HEK293 (cell line): ENCODE measurements around the gene ZNF836.

ENCODE experiments used
- CTCF ChIA-PET: fragments of 350-600 bp; formaldehyde crosslinking; extraction: SDS; loops from one replicate; lab custom pipeline; 2021; ENCODE audit warnings: antibody characterized with exemption; lab: Yijun Ruan, JAX
- POLR2A ChIA-PET: fragments of 300-600 bp; formaldehyde crosslinking; extraction: SDS; loops from one replicate; lab custom pipeline; 2020; ENCODE audit warnings: antibody characterized with exemption, inconsistent platforms; lab: Yijun Ruan, JAX
- H3K27ac ChIP-seq: fragments of 200-500 bp; sonication (Bioruptor generic); 2 replicates; pipeline ENCODE4 v1.5.1; 2014; ENCODE audit warnings: low read depth, low read length, control low read depth, inconsistent platforms; ENCODE audit errors: extremely low read depth
- H3K36me3 ChIP-seq, 2 experiments: fragments of 200-500 bp in 1 of 2; sonication (Bioruptor generic) in 1 of 2; 1 replicate in 1 of 2; 2 replicates in 1 of 2; pipeline ENCODE4 v1.5.1; 2014 to 2017; ENCODE audit warnings: inconsistent platforms in 2 of 2, low read length in 2 of 2; ENCODE audit not compliant: control insufficient read depth in 2 of 2, insufficient read depth in 1 of 2
- H3K4me1 ChIP-seq: fragments of 200-500 bp; sonication (Bioruptor generic); 2 replicates; pipeline ENCODE4 v1.5.1; 2014; ENCODE audit warnings: mild to moderate bottlenecking, low read length, inconsistent platforms; ENCODE audit not compliant: control insufficient read depth, insufficient read depth
- H3K4me3 ChIP-seq: 2 replicates; pipeline ENCODE4 v1.5.1; 2011; ENCODE audit warnings: low read depth, mild to moderate bottlenecking, control low read depth, low read length, moderate library complexity
- H3K9me3 ChIP-seq: fragments of 200-500 bp; sonication (Bioruptor generic); 2 replicates; pipeline ENCODE4 v1.5.1; 2014; ENCODE audit warnings: low read depth, low read length, inconsistent platforms; ENCODE audit not compliant: control insufficient read depth, insufficient read depth
- HIC1 ChIP-seq: fragments of 450-650 bp; formaldehyde crosslinking; IDR thresholded peaks from 2 replicates; pipeline ENCODE4 v1.5.1; 2016; ENCODE audit warnings: missing biosample characterization, missing genetic modification characterization
- KLF7 ChIP-seq: fragments of 450-650 bp; formaldehyde crosslinking; IDR thresholded peaks from 2 replicates; pipeline ENCODE4 v1.5.1; 2016; ENCODE audit warnings: missing biosample characterization, missing genetic modification characterization, borderline replicate concordance
- PRDM1 ChIP-seq: fragments of 450-650 bp; formaldehyde crosslinking; IDR thresholded peaks from 2 replicates; pipeline ENCODE4; 2016; ENCODE audit warnings: missing biosample characterization, missing genetic modification characterization
- SALL2 ChIP-seq: fragments of 450-650 bp; formaldehyde crosslinking; IDR thresholded peaks from 2 replicates; pipeline ENCODE4 v1.5.0; 2017; ENCODE audit warnings: missing biosample characterization, mild to moderate bottlenecking, missing genetic modification characterization, borderline replicate concordance
- SCRT2 ChIP-seq: fragments of 450-650 bp; formaldehyde crosslinking; IDR thresholded peaks from 2 replicates; pipeline ENCODE4 v1.5.1; 2016; ENCODE audit warnings: missing biosample characterization, missing genetic modification characterization
- SETDB1 ChIP-seq: IDR thresholded peaks from one replicate; pipeline ENCODE4 v1.6.1; 2017; ENCODE audit warnings: mild to moderate bottlenecking, low read length, moderate library complexity, mixed read lengths; ENCODE audit not compliant: insufficient read length
- SP3 ChIP-seq: fragments of 450-650 bp; formaldehyde crosslinking; IDR thresholded peaks from 2 replicates; pipeline ENCODE4 v1.5.1; 2016; ENCODE audit warnings: missing biosample characterization, missing genetic modification characterization
- WT1 ChIP-seq: fragments of 450-650 bp; formaldehyde crosslinking; IDR thresholded peaks from 2 replicates; pipeline ENCODE4 v1.5.1; 2016; ENCODE audit warnings: missing biosample characterization, missing genetic modification characterization
- ZNF121 ChIP-seq: fragments of 450-650 bp; formaldehyde crosslinking; IDR thresholded peaks from 2 replicates; pipeline ENCODE4 v1.5.1; 2016; ENCODE audit warnings: missing biosample characterization, missing genetic modification characterization
- ZNF133 ChIP-seq: fragments of 450-650 bp; formaldehyde crosslinking; IDR thresholded peaks from 2 replicates; pipeline ENCODE4 v1.5.1; 2016; ENCODE audit warnings: missing biosample characterization, missing genetic modification characterization
- ZNF23 ChIP-seq: fragments of 450-650 bp; formaldehyde crosslinking; IDR thresholded peaks from 2 replicates; pipeline ENCODE4 v1.5.1; 2016; ENCODE audit warnings: missing biosample characterization, missing genetic modification characterization, borderline replicate concordance
- ZNF26 ChIP-seq: fragments of 450-650 bp; formaldehyde crosslinking; IDR thresholded peaks from 2 replicates; pipeline ENCODE4 v1.5.1; 2016; ENCODE audit warnings: missing biosample characterization, missing genetic modification characterization
- ZNF274 ChIP-seq, 2 experiments: fragments of 200-500 bp in 1 of 2; fragments of 450-650 bp in 1 of 2; sonication (Bioruptor generic) in 1 of 2; formaldehyde crosslinking in 1 of 2; IDR thresholded peaks; 2 replicates each; pipeline versions ENCODE4 v1.5.1 to v1.6.1; 2014 to 2016; ENCODE audit warnings: borderline replicate concordance in 1 of 2, inconsistent platforms in 1 of 2, low read length in 1 of 2, missing biosample characterization in 1 of 2, missing genetic modification characterization in 1 of 2
- ZNF335 ChIP-seq: fragments of 450-650 bp; formaldehyde crosslinking; conservative IDR thresholded peaks from 2 replicates; pipeline ENCODE4 v1.5.1; 2016; ENCODE audit warnings: missing biosample characterization, missing genetic modification characterization
- ZNF341 ChIP-seq: fragments of 450-650 bp; formaldehyde crosslinking; IDR thresholded peaks from 2 replicates; pipeline ENCODE4; 2016; ENCODE audit warnings: low read depth, missing biosample characterization, missing genetic modification characterization
- ZNF366 ChIP-seq: fragments of 450-650 bp; formaldehyde crosslinking; conservative IDR thresholded peaks from 2 replicates; pipeline ENCODE4 v1.5.1; 2016; ENCODE audit warnings: missing biosample characterization, missing genetic modification characterization
- ZNF37A ChIP-seq: fragments of 450-650 bp; IDR thresholded peaks from 2 replicates; pipeline ENCODE4 v1.5.1; 2018; ENCODE audit warnings: missing biosample characterization, missing genetic modification characterization
- ZNF549 ChIP-seq: fragments of 450-650 bp; IDR thresholded peaks from 2 replicates; pipeline ENCODE4 v1.5.1; 2018; ENCODE audit warnings: missing biosample characterization, missing genetic modification characterization, mild to moderate bottlenecking, inconsistent platforms, moderate library complexity
- ZNF629 ChIP-seq: fragments of 450-650 bp; formaldehyde crosslinking; IDR thresholded peaks from 2 replicates; pipeline ENCODE4 v1.5.1; 2017; ENCODE audit warnings: missing biosample characterization, missing genetic modification characterization
- ZNF658 ChIP-seq: fragments of 450-650 bp; formaldehyde crosslinking; IDR thresholded peaks from 2 replicates; pipeline ENCODE4; 2016; ENCODE audit warnings: missing biosample characterization, missing genetic modification characterization
- ZSCAN5A ChIP-seq: fragments of 450-650 bp; formaldehyde crosslinking; IDR thresholded peaks from 2 replicates; pipeline ENCODE4 v1.5.1; 2016; ENCODE audit warnings: missing biosample characterization, missing genetic modification characterization

ZNF836 gene

GRCh38 chr19:52172347-52172746 is 926 bp upstream of the ZNF836 start:
- ChIA-PET POLR2A (interaction anchor here (1.7 kb wide), 1 partner anchor 17 kb away, joined by 16 read pairs; the partner anchor contains the start of gene PPP2R1A), CTCF (interaction anchor here (0.6 kb wide), 1 partner anchor 782 kb away, joined by 3 read pairs; no protein-coding TSS in a partner anchor)
- H3K36me3 ChIP-seq: peaks cover 17 to 18% of the 10 kb centered on the region in 2 experiments
- TF ChIP-seq ZNF629 (tag by site-specific recombination) (no peak), ZNF121 (tag by site-specific recombination) (peak; percentile 56; the same call in 1 of the 2 replicates), ZNF335 (tag by site-specific recombination) (peak; percentile 23)
- peaks cover 6% of the 10 kb centered on the region for H3K4me1 ChIP-seq
- H3K4me3 ChIP-seq: no peak overlapping the region
- no peak overlapping the region for H3K27ac ChIP-seq
- H3K9me3 ChIP-seq: no peaks in the 10 kb centered on the region

- Histone ChIP-seq H3K36me3 (peaks cover 21 to 29% of the 10 kb centered on the region in 2 experiments), H3K4me1 (peaks cover 6% of the 10 kb centered on the region), H3K27ac (peak overlapping the region; percentile 34; the same call in 1 of the 2 replicates), H3K9me3 (no peaks in the 10 kb centered on the region), H3K4me3 (peak overlapping the region; percentile 81)
- ChIA-PET POLR2A (interaction anchor here (0.7 to 1.7 kb wide), 3 partner anchors 11 to 18 kb away, joined by 6 to 16 read pairs (median 9); partner anchors contain the start of gene PPP2R1A), CTCF (no interaction called here)
- TF ChIP-seq ZNF23: no peak
- 0 out of 2 replicates have a peak, but pooled peaks have one; percentile 34 for TF ChIP-seq ZNF341 (tag by site-specific recombination)
- no peak for TF ChIP-seq ZNF658 (tag by site-specific recombination)
- no peak for TF ChIP-seq SP3
- TF ChIP-seq HIC1: no peak
- no peak for TF ChIP-seq ZNF549 (tag by site-specific recombination)
Observed at GRCh38 chr19:52170863-52171320, 529 bp downstream of the ZNF836 start.

- Histone ChIP-seq H3K9me3 (no peaks in the 10 kb centered on the region), H3K27ac (no peak overlapping the region), H3K4me1 (peaks cover 6% of the 10 kb centered on the region), H3K4me3 (peak overlapping the region; percentile 81), H3K36me3 (peaks cover 25 to 35% of the 10 kb centered on the region in 2 experiments)
- ChIA-PET CTCF (no interaction called here), POLR2A (no interaction called here)
- TF ChIP-seq PRDM1 (tag by site-specific recombination) (0 out of 2 replicates have a peak, but pooled peaks have one; percentile 35), SCRT2 (peak; percentile 36; the same call in 1 of the 2 replicates), ZNF366 (tag by site-specific recombination) (0 out of 2 replicates have a peak, but pooled peaks have one; percentile 19), ZNF37A (no peak)
Observed at GRCh38 chr19:52170304-52170703, 1.1 kb downstream of the ZNF836 start.

GRCh38 chr19:52155596-52156359 is 15.6 kb downstream of the ZNF836 start:
- Histone ChIP-seq H3K9me3 (peaks cover 13% of the 10 kb centered on the region), H3K36me3 (peaks cover 15 to 22% of the 10 kb centered on the region in 2 experiments), H3K4me3 (no peak overlapping the region), H3K4me1 (no peaks in the 10 kb centered on the region), H3K27ac (no peak overlapping the region)
- POLR2A ChIA-PET: interaction anchor here (0.6 kb wide), 1 partner anchor 15 kb away, joined by 9 read pairs; the partner anchor contains the start of gene ZNF836
- CTCF ChIA-PET: no interaction called here
- TF ChIP-seq SETDB1 (peak; percentile 89), ZNF366 (tag by site-specific recombination) (no peak), ZNF133 (tag by site-specific recombination) (no peak), ZSCAN5A (tag by site-specific recombination) (no peak), SALL2 (tag by site-specific recombination) (no peak), SP3 (no peak), WT1 (tag by site-specific recombination) (no peak), KLF7 (no peak), ZNF274 (IDR thresholded peaks at IDR 0.05; ENCODE audit: low read length) (peak; percentile 77), ZNF274 (tag by site-specific recombination; IDR thresholded peaks at IDR 0.05; ENCODE audit: borderline replicate concordance) (peak; percentile 82), ZNF26 (no peak)
